Stimulated activated CD4-positive, alpha-beta T cell treated with anti-CD3 and anti-CD28 coated beads, Interleukin-12 subunit alpha, Interleukin-12 subunit beta, amount 100 ng/mL, for 48 hours (primary cell): ENCODE results near the gene THNSL1.
"Not testable (repeated sequence)": the region's sequence is repeated elsewhere in the genome, so short reads cannot be mapped to it uniquely, and the experiment has no call there.

Source experiments
- DNase-seq, 3 donors: peaks; one replicate each; pipeline ENCODE4 v3.0.0-alpha.2; 2020; ENCODE audit warnings: low read depth in 2 of 3, low spot score in 1 of 3

Gene THNSL1

GRCh38 chr10:25016376-25017153 is at the start of gene THNSL1:
TSS of gene THNSL1 (plus strand) at chr10:25016612. CDS start at chr10:25023224, 6,612 bp downstream.
- peak; percentile 93 to 99 (median 97) for DNase-seq

DNA sequence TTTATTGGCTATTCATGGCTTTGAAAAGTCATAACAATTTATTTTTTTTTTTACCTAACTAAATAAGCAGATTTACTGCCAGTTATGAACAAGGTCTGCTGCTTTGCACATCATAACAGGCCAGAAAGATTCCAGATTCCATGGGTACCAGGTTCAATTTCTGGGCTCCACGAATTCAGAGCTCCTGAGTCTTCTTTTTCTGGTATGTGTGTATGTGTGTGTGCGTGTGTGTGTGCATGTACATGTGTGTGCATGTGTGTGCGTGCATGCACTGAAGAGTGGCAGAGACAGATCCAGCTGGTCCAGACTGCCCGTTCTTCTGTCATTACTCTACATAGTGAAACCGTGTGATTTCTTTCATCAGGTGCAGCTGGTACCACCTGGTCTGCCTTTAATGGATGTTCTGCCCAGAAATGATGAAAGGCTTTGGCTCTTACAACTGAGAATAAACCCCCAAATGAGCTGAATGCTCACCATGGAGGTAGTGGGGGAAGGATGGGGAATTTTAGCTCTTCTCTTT is 49.4 kb upstream of the THNSL1 start:
- no peak for DNase-seq

GRCh38 chr10:24968349-24968748 is 48.1 kb upstream of the THNSL1 start:
- no peak for DNase-seq

GRCh38 chr10:24968951-24969350 is 47.5 kb upstream of the THNSL1 start:
- DNase-seq, result not testable (repeated sequence)

DNA sequence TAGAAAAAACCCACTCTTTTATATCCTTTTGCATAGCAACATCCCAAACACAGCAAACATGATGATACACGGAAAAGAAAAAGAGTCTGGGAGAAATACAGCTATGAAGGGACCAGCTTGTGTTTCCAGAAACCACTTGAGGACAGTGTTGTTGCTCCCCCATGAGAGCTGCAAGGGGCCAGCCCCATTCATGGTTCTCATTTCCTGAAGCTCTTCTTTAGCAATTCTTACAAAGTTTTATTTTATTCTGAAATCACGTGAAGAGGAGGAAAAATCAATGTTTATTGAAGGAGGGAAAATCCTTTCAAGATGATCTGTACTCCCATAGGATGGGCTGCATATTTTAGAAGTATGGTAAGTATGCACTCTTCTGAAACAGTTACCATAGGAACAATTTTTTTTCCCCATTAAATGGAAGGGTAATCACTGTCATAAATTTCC is 46.6 kb upstream of the THNSL1 start:
- no peak for DNase-seq

GRCh38 chr10:24971374-24971773 is 45.0 kb upstream of the THNSL1 start:
- DNase-seq, result no peak

- no peak for DNase-seq
Observed at GRCh38 chr10:24973163-24973562, 43.2 kb upstream of the THNSL1 start.

GRCh38 chr10:24974976-24975375 is 41.4 kb upstream of the THNSL1 start:
- no peak for DNase-seq

- no peak for DNase-seq
Observed at GRCh38 chr10:24979685-24980084, 36.7 kb upstream of the THNSL1 start.

DNA sequence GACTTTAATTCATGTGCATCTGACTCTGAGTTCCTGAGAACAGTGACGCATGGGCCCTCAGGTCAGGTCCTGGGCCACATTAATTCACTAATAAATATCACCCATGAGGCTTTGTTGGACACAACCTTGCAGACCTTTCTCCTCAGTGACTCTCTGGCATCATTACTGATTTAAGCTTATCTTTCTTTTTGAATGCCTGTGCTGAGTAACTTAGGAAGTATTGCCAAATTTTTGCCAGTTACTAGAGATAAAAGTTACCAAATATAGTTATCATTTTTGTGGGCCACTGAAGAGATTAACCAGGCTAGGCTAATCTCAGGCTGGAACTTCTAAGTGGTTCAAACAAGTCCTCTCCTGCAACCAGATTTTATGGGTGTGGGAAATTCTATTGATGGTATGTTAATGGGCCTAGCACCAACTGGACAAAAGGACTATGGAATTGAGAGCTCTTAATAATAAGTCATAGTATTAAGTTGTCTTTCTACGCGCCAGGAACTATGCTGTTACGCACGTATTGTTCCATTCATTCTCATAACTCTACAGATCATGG is 35.2 kb upstream of the THNSL1 start:
- no peak for DNase-seq

GRCh38 chr10:24982319-24983112 is 33.9 kb upstream of the THNSL1 start:
- no peak for DNase-seq

- no peak for DNase-seq
Observed at GRCh38 chr10:24983130-24983529, 33.3 kb upstream of the THNSL1 start.

- DNase-seq, result no peak
Observed at GRCh38 chr10:24983946-24984345, 32.5 kb upstream of the THNSL1 start.

DNA sequence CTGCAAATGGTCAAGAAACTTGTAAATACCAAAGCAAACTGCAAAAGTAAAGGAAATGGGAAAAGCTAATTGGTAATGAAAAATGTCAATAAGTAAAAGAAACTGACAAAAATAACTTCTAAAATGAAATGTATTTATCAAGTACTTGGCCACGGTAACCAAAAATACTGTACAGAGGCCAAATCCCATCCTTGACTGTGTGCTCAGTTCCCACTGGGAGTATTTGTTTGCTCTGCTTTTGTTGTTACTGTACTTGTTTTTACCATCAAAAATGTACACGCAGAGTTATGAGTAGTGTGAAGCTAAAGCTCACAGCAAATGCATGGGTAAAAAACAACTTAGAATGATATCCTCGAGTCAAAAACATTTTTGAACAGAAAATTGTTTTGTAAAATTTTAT is 31.5 kb upstream of the THNSL1 start:
- DNase-seq, result no peak

- no peak for DNase-seq
Observed at GRCh38 chr10:24988831-24989640, 27.4 kb upstream of the THNSL1 start.

- DNase-seq, result no peak
Observed at GRCh38 chr10:24989867-24990266, 26.5 kb upstream of the THNSL1 start.

- DNase-seq, result no peak
Observed at GRCh38 chr10:24991298-24991697, 25.1 kb upstream of the THNSL1 start.

DNA sequence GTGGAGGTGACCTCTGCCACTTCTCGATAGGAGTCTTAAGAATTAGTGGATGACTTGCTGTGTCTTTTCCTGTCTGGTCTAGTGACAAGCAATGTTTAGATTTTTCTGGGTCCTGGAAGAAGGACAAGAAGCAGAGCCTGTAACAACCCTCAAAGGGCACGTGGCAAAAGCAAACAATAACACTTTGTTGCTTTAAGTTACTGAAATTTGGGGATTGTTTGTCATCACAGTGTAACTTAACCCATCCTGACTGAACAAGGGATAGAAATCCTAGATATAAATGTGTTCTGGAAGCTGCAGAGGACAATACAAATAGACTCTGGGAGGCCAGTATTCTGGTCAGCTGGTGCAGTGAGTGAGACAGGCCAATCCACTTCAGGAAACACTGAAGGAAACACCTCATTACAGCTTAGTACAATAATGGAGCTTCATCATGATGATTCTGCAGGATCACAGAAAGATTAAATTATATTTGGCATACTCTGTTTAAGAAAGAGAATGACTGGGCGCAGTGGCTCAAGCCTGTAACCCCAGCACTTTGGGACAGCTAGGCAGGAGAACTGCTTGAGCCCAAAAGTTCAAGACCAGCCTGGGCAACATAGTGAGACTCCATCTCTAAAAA is 23.8 kb upstream of the THNSL1 start:
- DNase-seq, result no peak

DNA sequence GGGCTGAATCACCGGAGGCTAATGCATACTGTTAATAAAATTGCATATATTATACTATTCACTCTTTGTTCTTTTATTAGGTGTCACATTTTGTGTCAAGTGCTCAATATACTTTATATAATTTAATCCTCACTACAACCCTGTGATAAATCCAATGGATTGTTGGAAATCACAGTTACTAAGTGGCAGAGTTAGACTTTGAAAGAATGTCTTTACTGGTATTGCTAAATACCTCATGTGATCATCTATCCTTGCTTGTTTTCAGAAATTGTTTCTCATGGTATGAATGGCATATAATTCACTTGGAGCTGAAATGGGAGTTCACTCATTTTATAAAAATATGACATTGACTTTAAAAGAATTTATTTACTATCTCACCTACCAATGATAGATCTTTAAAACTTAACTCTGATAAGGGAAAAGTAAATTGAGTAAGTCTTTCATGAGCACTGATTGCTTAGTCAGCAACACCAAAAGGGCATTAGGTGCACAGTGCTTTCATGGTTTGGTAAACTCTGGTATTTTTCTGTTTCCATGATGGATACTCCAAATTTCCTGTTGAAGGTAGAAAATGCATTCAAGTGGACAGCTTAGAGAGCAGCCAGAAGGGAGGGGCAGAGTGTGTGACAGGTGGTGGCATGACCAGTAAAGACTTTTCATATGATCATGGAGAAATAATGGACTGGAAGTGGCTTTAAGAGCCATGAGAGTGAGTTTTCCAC is 23.0 kb upstream of the THNSL1 start:
- DNase-seq, result no peak

GRCh38 chr10:24995072-24995471 is 21.3 kb upstream of the THNSL1 start:
- DNase-seq, result no peak
